Putamen (tissue), 1 donor: Measurements from ENCODE around the gene VWC2L.

Experiments
- DNase-seq: peaks from one replicate; pipeline ENCODE4 v3.0.0-alpha.2; 2016; ENCODE audit warnings: low spot score

The VWC2L gene

GRCh38 chr2:214593727-214594126, 182.9 kb downstream of the VWC2L start:
- no peak for DNase-seq

DNA sequence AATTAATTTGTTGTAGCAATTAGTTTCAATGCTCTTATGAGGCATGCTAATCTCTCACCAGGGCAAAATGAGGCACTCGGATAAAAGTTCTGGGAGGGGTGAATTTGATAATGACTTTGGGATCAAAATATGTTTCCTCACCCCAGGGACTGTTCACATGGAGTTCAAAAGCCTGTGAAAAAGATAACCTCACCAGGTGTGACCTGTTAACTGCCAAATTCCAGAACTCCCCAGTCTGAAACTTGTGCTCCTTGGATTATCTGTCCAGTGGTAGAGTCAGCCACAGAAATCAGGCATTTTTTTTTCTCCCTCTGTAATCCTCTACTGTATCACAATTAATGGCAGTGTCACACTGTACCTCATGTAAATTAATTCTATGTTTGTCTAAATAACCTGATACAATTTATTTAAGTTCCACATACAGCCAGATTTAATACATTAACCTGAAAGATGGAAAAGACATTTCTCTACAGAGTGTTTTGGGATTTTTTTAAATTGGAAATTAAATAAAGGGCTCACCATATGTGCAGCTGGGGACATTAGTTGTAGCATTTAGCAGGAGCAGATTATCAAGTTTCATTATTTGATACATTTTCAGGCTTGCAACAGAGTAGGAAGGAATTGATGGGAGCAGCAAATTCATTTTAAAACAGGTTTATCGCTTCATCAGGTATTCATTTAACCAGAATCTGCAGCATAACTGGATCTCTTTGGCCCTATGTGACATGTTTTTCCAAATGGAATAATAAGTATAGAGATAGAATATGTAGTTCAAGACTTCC, 191.2 kb downstream of the VWC2L start:
- DNase-seq: no peak

GRCh38 chr2:214604861-214605260, 194.0 kb downstream of the VWC2L start:
- DNase-seq: no peak

GRCh38 chr2:214607051-214607450, 196.2 kb downstream of the VWC2L start:
- no peak for DNase-seq

DNA sequence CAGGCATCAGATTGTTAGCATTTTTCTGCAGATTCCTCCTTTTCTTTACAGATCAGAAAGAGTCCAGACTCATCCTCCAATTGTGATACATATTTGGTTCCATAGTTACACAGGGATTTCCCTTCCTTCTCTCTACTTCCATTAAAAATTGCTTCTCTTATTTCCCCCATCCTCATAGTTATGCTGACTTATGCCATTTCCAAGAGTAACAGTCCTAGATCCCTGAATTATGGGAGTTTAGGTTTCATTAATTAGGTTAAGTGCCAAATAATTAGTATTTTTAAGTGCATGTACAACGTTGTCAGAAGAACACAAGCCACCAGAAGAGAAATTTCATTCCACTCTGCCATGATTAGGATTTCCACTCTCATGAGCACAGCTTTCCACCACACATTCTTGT, 200.2 kb downstream of the VWC2L start:
- no peak for DNase-seq

GRCh38 chr2:214624166-214624760, 213.4 kb downstream of the VWC2L start:
- no peak for DNase-seq

- DNase-seq: no peak
These were observed 217.2 kb downstream of the VWC2L start for GRCh38 chr2:214628091-214628490.
